ENCODE results near the gene SOX11. TPM values are rescaled to one million over a fixed set of nuclear protein-coding genes. Genes with fewer than 3 reads are reported as not detected.

The SOX11 gene
- total RNA-seq, 2 donors from 2014 or later, result 0.21 to 0.42 TPM

- ATAC-seq (no peak), DNase-seq (no peak)
- intact Hi-C loops (cut with DNase I), result no loop called here
Observed at GRCh38 chr2:5742126-5742525, 49.9 kb downstream of the SOX11 start.

- intact Hi-C loops (cut with DNase I), result no loop called here
- ATAC-seq, result no peak
- DNase-seq, result no peak
Observed at GRCh38 chr2:5748391-5748790, 56.2 kb downstream of the SOX11 start.

- DNase-seq (no peak), ATAC-seq (no peak)
- intact Hi-C loops (cut with DNase I), result no loop called here
Observed at GRCh38 chr2:5748946-5749345, 56.8 kb downstream of the SOX11 start.

- ATAC-seq, result peak; percentile 79 to 81
- DNase-seq, result peak; percentile 71
- intact Hi-C loops (cut with DNase I), result no loop called here
Observed at GRCh38 chr2:5749347-5749746, 57.2 kb downstream of the SOX11 start.

Data from left cardiac atrium (tissue), 4 donors.